RWPE2 (cell line): ENCODE results near the gene RPL9.

Experiments used
- ATAC-seq: fragments of 200-7000 bp; cut with Tn5 transposase; 3 replicates; pipeline ENCODE4 v1.9.1; 2021; ENCODE audit warnings: low read depth
- DNase-seq: peaks from one replicate; pipeline ENCODE4 v3.0.0-alpha.2; 2020; ENCODE audit warnings: low spot score
- H3K27ac ChIP-seq: fragments of 450-650 bp; 2 replicates; pipeline ENCODE4 v1.5.1; 2017; ENCODE audit warnings: mild to moderate bottlenecking; ENCODE audit not compliant: poor library complexity, severe bottlenecking
- H3K27me3 ChIP-seq: fragments of 250-450 bp; sonication (Bioruptor Pico); 2 replicates; pipeline ENCODE4 v1.5.1; 2021; ENCODE audit warnings: mild to moderate bottlenecking, moderate library complexity; ENCODE audit not compliant: insufficient read depth, poor library complexity, severe bottlenecking
- H3K36me3 ChIP-seq: fragments of 250-450 bp; sonication (Bioruptor Pico); 2 replicates; pipeline ENCODE4 v1.5.1; 2020; ENCODE audit warnings: low read depth, mild to moderate bottlenecking, moderate library complexity
- H3K4me1 ChIP-seq: fragments of 250-450 bp; sonication (Bioruptor Pico); 2 replicates; pipeline ENCODE4 v1.5.1; 2021; ENCODE audit warnings: mild to moderate bottlenecking, moderate library complexity; ENCODE audit not compliant: insufficient read depth, poor library complexity, severe bottlenecking
- H3K4me3 ChIP-seq: fragments of 250-450 bp; sonication (Bioruptor Pico); 2 replicates; pipeline ENCODE4 v1.5.1; 2021; ENCODE audit warnings: mild to moderate bottlenecking, moderate library complexity; ENCODE audit not compliant: severe bottlenecking
- H3K9me3 ChIP-seq: fragments of 250-450 bp; sonication (Bioruptor Pico); 2 replicates; pipeline ENCODE4 v1.5.1; 2021; ENCODE audit warnings: mild to moderate bottlenecking, moderate library complexity; ENCODE audit not compliant: severe bottlenecking
- TF ChIP-seq, protein P1 (sequence below): fragments of 450-650 bp; IDR thresholded peaks from one replicate; pipeline ENCODE4 v1.5.1; 2017; ENCODE audit warnings: mild to moderate bottlenecking, moderate library complexity; ENCODE audit not compliant: poor library complexity, severe bottlenecking

The RPL9 gene

GRCh38 chr4:39451423-39452023 is 7.2 kb downstream of the RPL9 start:
- no peaks in the 10 kb centered on the region for H3K9me3 ChIP-seq
- peaks cover 64% of the 10 kb centered on the region for H3K36me3 ChIP-seq
- ATAC-seq (no peak), DNase-seq (no peak)
- no peaks in the 10 kb centered on the region for H3K27me3 ChIP-seq
- TF ChIP-seq, protein P1, sequence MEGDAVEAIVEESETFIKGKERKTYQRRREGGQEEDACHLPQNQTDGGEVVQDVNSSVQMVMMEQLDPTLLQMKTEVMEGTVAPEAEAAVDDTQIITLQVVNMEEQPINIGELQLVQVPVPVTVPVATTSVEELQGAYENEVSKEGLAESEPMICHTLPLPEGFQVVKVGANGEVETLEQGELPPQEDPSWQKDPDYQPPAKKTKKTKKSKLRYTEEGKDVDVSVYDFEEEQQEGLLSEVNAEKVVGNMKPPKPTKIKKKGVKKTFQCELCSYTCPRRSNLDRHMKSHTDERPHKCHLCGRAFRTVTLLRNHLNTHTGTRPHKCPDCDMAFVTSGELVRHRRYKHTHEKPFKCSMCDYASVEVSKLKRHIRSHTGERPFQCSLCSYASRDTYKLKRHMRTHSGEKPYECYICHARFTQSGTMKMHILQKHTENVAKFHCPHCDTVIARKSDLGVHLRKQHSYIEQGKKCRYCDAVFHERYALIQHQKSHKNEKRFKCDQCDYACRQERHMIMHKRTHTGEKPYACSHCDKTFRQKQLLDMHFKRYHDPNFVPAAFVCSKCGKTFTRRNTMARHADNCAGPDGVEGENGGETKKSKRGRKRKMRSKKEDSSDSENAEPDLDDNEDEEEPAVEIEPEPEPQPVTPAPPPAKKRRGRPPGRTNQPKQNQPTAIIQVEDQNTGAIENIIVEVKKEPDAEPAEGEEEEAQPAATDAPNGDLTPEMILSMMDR, result no peak
- H3K4me3 ChIP-seq, result no peak overlapping the region
- H3K4me1 ChIP-seq, result peaks cover 2% of the 10 kb centered on the region
- no peak overlapping the region for H3K27ac ChIP-seq

GRCh38 chr4:39450618-39451017 is 8.1 kb downstream of the RPL9 start:
- Histone ChIP-seq H3K27me3 (no peaks in the 10 kb centered on the region), H3K27ac (no peak overlapping the region), H3K4me1 (peaks cover 2% of the 10 kb centered on the region), H3K4me3 (no peak overlapping the region), H3K36me3 (peaks cover 55% of the 10 kb centered on the region), H3K9me3 (no peaks in the 10 kb centered on the region)
- DNase-seq (no peak), ATAC-seq (no peak)
- TF ChIP-seq, protein P1, result no peak

DNA sequence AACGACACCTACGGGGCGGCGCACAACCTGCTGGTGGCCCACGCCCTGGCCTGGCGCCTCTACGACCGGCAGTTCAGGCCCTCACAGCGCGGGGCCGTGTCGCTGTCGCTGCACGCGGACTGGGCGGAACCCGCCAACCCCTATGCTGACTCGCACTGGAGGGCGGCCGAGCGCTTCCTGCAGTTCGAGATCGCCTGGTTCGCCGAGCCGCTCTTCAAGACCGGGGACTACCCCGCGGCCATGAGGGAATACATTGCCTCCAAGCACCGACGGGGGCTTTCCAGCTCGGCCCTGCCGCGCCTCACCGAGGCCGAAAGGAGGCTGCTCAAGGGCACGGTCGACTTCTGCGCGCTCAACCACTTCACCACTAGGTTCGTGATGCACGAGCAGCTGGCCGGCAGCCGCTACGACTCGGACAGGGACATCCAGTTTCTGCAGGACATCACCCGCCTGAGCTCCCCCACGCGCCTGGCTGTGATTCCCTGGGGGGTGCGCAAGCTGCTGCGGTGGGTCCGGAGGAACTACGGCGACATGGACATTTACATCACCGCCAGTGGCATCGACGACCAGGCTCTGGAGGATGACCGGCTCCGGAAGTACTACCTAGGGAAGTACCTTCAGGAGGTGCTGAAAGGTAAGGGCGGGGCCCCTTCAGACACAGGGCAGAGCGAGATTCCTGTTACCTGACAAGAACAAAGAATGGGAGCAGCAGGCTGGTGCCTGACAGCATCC is 11.7 kb downstream of the RPL9 start:
- TF ChIP-seq, protein P1, result peak; percentile 7
- peaks cover 18% of the 10 kb centered on the region for H3K36me3 ChIP-seq
- peak; percentile 64 for DNase-seq
- no peaks in the 10 kb centered on the region for H3K27me3 ChIP-seq
- peaks cover 2% of the 10 kb centered on the region for H3K4me1 ChIP-seq
- peak overlapping the region; percentile 17 for H3K4me3 ChIP-seq
- H3K27ac ChIP-seq, result no peak overlapping the region
- ATAC-seq, result peak; percentile 78
- no peaks in the 10 kb centered on the region for H3K9me3 ChIP-seq

GRCh38 chr4:39446483-39446841 is 12.3 kb downstream of the RPL9 start:
- Histone ChIP-seq H3K9me3 (no peaks in the 10 kb centered on the region), H3K27me3 (no peaks in the 10 kb centered on the region), H3K4me3 (no peak overlapping the region), H3K27ac (no peak overlapping the region), H3K36me3 (peaks cover 13% of the 10 kb centered on the region), H3K4me1 (peaks cover 2% of the 10 kb centered on the region)
- ATAC-seq (no peak), DNase-seq (no peak)
- TF ChIP-seq, protein P1, result no peak

DNA sequence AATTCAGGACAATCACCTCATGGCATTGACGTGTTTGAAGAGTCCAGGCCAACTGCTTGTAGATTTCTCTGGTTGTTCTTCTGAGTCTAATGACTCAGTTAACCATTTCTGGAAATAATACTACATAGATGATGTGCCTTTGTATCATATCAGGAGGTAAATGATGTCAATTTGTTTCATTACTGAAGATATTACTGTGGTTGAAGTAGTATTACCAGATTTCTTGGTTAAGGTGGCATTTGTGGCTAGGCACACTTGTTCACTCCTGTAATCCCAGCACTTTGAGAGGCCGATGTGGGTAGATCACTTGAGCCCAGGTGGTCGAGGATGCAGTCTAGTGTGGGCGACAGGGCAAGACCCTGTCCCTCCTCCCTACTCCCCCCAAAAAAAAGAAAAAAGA is 15.7 kb downstream of the RPL9 start:
- no peaks in the 10 kb centered on the region for H3K4me1 ChIP-seq
- no peaks in the 10 kb centered on the region for H3K9me3 ChIP-seq
- DNase-seq, result no peak
- TF ChIP-seq, protein P1, result no peak
- no peaks in the 10 kb centered on the region for H3K36me3 ChIP-seq
- H3K4me3 ChIP-seq, result no peak overlapping the region
- ATAC-seq, result no peak
- no peak overlapping the region for H3K27ac ChIP-seq
- no peaks in the 10 kb centered on the region for H3K27me3 ChIP-seq
